GM12874 (cell line): Measurements from ENCODE around the gene WDR27.

ENCODE experiments used
- CTCF ChIP-seq: IDR thresholded peaks from 2 replicates; pipeline ENCODE4 v1.5.1; 2011; ENCODE audit warnings: low read depth, mild to moderate bottlenecking, control low read depth, low read length, moderate library complexity; ENCODE audit not compliant: insufficient read depth

WDR27 gene

GRCh38 chr6:169450097-169450496 is 251.7 kb downstream of the WDR27 start:
- no peak for TF ChIP-seq CTCF

GRCh38 chr6:169449221-169449620 is 252.6 kb downstream of the WDR27 start:
- TF ChIP-seq CTCF: no peak

GRCh38 chr6:169445661-169446581 is 255.9 kb downstream of the WDR27 start:
- no peak for TF ChIP-seq CTCF

GRCh38 chr6:169445227-169445626 is 256.6 kb downstream of the WDR27 start:
- no peak; the same call in 1 of the 2 replicates for TF ChIP-seq CTCF

- no peak for TF ChIP-seq CTCF
Measured at GRCh38 chr6:169441292-169441691, 260.5 kb downstream of the WDR27 start.

- TF ChIP-seq CTCF: no peak
Measured at GRCh38 chr6:169439710-169440109, 262.1 kb downstream of the WDR27 start.

GRCh38 chr6:169429001-169429400 is 272.8 kb downstream of the WDR27 start:
- TF ChIP-seq CTCF: no peak
